Measurements from ENCODE around the gene SUPT5H.
"Not testable (repeated sequence)": the region's sequence is repeated elsewhere in the genome, so short reads cannot be mapped to it uniquely, and the experiment has no call there.

SUPT5H gene

GRCh38 chr19:39465956-39466747 lies 20.8 kb downstream of the SUPT5H start:
- DNase-seq (ENCODE audit: low read depth in 2 of 2) = no peak

GRCh38 chr19:39467941-39468340 lies 22.6 kb downstream of the SUPT5H start:
- DNase-seq (ENCODE audit: low read depth in 2 of 2) = no peak

GRCh38 chr19:39469036-39469435 lies 23.7 kb downstream of the SUPT5H start:
- DNase-seq (ENCODE audit: low read depth in 2 of 2) = no peak

- DNase-seq (ENCODE audit: low read depth in 2 of 2) = no peak
These were observed 24.2 kb downstream of the SUPT5H start for GRCh38 chr19:39469567-39469966.

GRCh38 chr19:39470724-39471339 lies 25.4 kb downstream of the SUPT5H start:
- no peak for DNase-seq (ENCODE audit: low read depth in 2 of 2)

- DNase-seq (ENCODE audit: low read depth in 2 of 2) = no peak
These were observed 26.6 kb downstream of the SUPT5H start for GRCh38 chr19:39471756-39472536.

GRCh38 chr19:39472746-39473442 lies 27.5 kb downstream of the SUPT5H start:
- DNase-seq (ENCODE audit: low read depth in 2 of 2) = no peak

- no peak for DNase-seq (ENCODE audit: low read depth in 2 of 2)
These were observed 28.1 kb downstream of the SUPT5H start for GRCh38 chr19:39473443-39473960.

- peak; percentile 42 to 46 for DNase-seq (ENCODE audit: low read depth in 2 of 2)
These were observed 28.8 kb downstream of the SUPT5H start for GRCh38 chr19:39474139-39474620.

- DNase-seq (ENCODE audit: low read depth in 2 of 2) = no peak
These were observed 30.4 kb downstream of the SUPT5H start for GRCh38 chr19:39475748-39476147.

- not testable (repeated sequence) for DNase-seq (ENCODE audit: low read depth in 2 of 2)
These were observed 34.0 kb downstream of the SUPT5H start for GRCh38 chr19:39479319-39479801.

GRCh38 chr19:39479916-39480315 lies 34.5 kb downstream of the SUPT5H start:
- no peak for DNase-seq (ENCODE audit: low read depth in 2 of 2)

- DNase-seq (ENCODE audit: low read depth in 2 of 2) = peak; percentile 92 to 96
These were observed 35.2 kb downstream of the SUPT5H start, which contains the start of gene TIMM50 for GRCh38 chr19:39480337-39481228. Gene TIMM50, plus strand, starts transcription at chr19:39480838. Its CDS starts 16 bp downstream, at chr19:39480854.

- no peak for DNase-seq (ENCODE audit: low read depth in 2 of 2)
These were observed 35.8 kb downstream of the SUPT5H start for GRCh38 chr19:39481229-39481545.

GRCh38 chr19:39481676-39482075 lies 36.3 kb downstream of the SUPT5H start:
- no peak for DNase-seq (ENCODE audit: low read depth in 2 of 2)

GRCh38 chr19:39483141-39483540 lies 37.8 kb downstream of the SUPT5H start:
- DNase-seq (ENCODE audit: low read depth in 2 of 2) = no peak

GRCh38 chr19:39489756-39490155 lies 44.4 kb downstream of the SUPT5H start:
- DNase-seq (ENCODE audit: low read depth in 2 of 2) = no peak

GRCh38 chr19:39492225-39492624 lies 46.8 kb downstream of the SUPT5H start:
- no peak for DNase-seq (ENCODE audit: low read depth in 2 of 2)

- no peak for DNase-seq (ENCODE audit: low read depth in 2 of 2)
These were observed 47.4 kb downstream of the SUPT5H start for GRCh38 chr19:39492788-39493187.

- DNase-seq (ENCODE audit: low read depth in 2 of 2) = no peak
These were observed 49.3 kb downstream of the SUPT5H start for GRCh38 chr19:39494661-39495060.
